ENCODE results near the gene PARP11.

PARP11 gene

GRCh38 chr12:3761116-3761735 lies 112.0 kb downstream of the PARP11 start:
- DNase-seq = peak; percentile 25

- DNase-seq = no peak
Measured at GRCh38 chr12:3759878-3760277, 113.3 kb downstream of the PARP11 start.

Measured in inflammatory macrophage treated with lipopolysaccharide for 4 hours (primary cell).